Brain microvascular endothelial cell (primary cell): Measurements from ENCODE around the gene C19orf47.

Experiments
- DNase-seq: peaks from one replicate; pipeline ENCODE4 v3.0.0-alpha.2; 2020
- H3K27ac ChIP-seq: fragments of 250-450 bp; sonication (Bioruptor Pico); 2 replicates; pipeline ENCODE4 v1.5.1; 2020; ENCODE audit warnings: mild to moderate bottlenecking, moderate library complexity
- H3K27me3 ChIP-seq: fragments of 250-450 bp; sonication (Bioruptor Pico); replicated peaks from 2 replicates; pipeline ENCODE4 v1.5.1; 2020; ENCODE audit warnings: mild to moderate bottlenecking
- H3K36me3 ChIP-seq: fragments of 250-450 bp; sonication (Bioruptor Pico); replicated peaks from 2 replicates; pipeline ENCODE4 v1.5.1; 2020; ENCODE audit warnings: mild to moderate bottlenecking
- H3K4me3 ChIP-seq: 2 replicates; pipeline ENCODE4 v1.5.1; 2011; ENCODE audit warnings: low read depth, mild to moderate bottlenecking, control low read depth, low read length, moderate library complexity
- in situ Hi-C: cut with HindIII; loops from 2 replicates; pipeline ENCODE4 v1.10.0; 2017; ENCODE audit warnings: low sequenced_read_pairs, low pct_ligation_motif_present
- TF ChIP-seq, protein P1 (sequence below): IDR thresholded peaks from 2 replicates; pipeline ENCODE4 v1.5.1; 2011; ENCODE audit warnings: low read depth, mild to moderate bottlenecking, moderate library complexity, low read length, control low read depth, inconsistent platforms; ENCODE audit errors: missing control alignments

C19orf47 gene

DNA sequence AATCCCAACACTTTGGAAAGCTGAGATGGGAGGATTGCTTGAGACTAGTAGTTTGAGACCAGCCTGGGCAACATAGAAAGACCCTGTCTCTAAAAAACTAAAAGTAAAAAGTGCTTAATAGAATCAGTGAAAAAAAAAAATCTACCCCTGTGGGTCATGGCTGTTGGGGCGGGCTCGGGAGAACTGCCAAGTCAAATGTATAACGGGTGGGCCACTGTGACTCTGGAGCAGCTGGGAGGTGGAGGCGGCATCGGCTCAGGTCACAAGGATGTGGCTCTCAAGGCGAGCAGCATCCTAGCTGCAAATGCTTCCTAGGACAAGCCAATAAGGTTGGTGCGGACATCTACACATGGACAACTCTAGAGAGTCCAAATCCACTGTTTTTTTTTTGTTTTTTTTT is 30.9 kb downstream of the C19orf47 start:
- H3K27me3 ChIP-seq, result no peaks in the 10 kb centered on the region
- TF ChIP-seq, protein P1, sequence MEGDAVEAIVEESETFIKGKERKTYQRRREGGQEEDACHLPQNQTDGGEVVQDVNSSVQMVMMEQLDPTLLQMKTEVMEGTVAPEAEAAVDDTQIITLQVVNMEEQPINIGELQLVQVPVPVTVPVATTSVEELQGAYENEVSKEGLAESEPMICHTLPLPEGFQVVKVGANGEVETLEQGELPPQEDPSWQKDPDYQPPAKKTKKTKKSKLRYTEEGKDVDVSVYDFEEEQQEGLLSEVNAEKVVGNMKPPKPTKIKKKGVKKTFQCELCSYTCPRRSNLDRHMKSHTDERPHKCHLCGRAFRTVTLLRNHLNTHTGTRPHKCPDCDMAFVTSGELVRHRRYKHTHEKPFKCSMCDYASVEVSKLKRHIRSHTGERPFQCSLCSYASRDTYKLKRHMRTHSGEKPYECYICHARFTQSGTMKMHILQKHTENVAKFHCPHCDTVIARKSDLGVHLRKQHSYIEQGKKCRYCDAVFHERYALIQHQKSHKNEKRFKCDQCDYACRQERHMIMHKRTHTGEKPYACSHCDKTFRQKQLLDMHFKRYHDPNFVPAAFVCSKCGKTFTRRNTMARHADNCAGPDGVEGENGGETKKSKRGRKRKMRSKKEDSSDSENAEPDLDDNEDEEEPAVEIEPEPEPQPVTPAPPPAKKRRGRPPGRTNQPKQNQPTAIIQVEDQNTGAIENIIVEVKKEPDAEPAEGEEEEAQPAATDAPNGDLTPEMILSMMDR, result no peak
- H3K27ac ChIP-seq, result no peak overlapping the region
- in situ Hi-C loops, result no loop called here
- peaks cover 27% of the 10 kb centered on the region for H3K36me3 ChIP-seq
- DNase-seq, result no peak
- no peak overlapping the region for H3K4me3 ChIP-seq

DNA sequence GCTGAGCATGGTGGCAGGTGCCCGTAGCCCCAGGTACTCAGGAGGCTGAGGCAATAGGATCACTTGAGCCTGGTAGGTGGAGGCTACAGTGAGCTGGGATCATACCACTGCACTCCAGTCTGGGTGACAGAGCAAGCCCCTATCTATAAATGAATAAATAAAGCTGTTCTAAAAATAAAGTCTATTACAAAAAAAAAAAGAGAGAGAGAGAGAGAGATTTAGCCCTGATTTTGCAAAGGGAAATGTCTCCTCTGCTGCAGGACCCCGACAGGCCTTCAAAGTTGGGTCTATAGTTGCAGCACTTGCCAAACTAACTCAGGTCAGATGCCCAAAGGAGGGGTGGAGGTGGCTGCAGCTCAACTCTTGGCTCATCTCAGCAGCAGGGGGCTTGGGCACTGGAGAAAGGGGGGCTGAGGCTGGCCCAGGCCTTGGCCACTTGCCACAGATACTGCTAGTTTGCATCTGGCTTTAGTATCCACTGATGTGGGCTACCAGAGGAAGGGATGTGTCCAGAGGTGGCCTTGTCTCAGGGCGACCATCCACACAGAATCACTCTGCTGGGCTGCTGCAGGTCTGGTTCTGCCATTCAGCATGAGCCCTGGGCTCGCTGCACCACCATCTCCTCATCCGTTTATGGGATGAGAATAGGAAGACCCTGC is 32.3 kb downstream of the C19orf47 start:
- H3K36me3 ChIP-seq, result peaks cover 13% of the 10 kb centered on the region
- no peaks in the 10 kb centered on the region for H3K27me3 ChIP-seq
- H3K27ac ChIP-seq, result no peak overlapping the region
- TF ChIP-seq, protein P1, result no peak
- no peak overlapping the region for H3K4me3 ChIP-seq
- no peak for DNase-seq
- in situ Hi-C loops, result no loop called here

DNA sequence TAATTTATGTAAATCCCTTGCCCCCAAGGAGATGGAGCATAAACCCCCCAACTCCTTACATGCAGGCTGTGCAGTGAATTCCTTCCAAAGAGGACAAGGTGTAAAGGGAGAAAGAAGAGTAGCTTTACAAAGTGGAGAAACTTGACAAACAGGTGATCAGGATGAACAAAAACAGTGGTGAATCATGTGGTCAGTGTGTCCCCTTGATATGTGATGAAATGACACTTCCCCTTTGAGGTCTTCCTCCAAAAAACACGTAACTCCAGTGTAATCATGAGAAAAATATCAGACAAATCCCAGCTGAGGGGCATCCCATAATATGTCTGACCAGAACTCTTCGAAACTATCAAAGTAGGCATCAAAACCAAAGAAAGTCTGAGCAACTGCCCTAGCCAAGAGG is 33.5 kb downstream of the C19orf47 start:
- H3K4me3 ChIP-seq, result no peak overlapping the region
- in situ Hi-C loops, result no loop called here
- DNase-seq, result no peak
- no peaks in the 10 kb centered on the region for H3K27me3 ChIP-seq
- H3K36me3 ChIP-seq, result peaks cover 9% of the 10 kb centered on the region
- H3K27ac ChIP-seq, result no peak overlapping the region
- TF ChIP-seq, protein P1, result no peak

DNA sequence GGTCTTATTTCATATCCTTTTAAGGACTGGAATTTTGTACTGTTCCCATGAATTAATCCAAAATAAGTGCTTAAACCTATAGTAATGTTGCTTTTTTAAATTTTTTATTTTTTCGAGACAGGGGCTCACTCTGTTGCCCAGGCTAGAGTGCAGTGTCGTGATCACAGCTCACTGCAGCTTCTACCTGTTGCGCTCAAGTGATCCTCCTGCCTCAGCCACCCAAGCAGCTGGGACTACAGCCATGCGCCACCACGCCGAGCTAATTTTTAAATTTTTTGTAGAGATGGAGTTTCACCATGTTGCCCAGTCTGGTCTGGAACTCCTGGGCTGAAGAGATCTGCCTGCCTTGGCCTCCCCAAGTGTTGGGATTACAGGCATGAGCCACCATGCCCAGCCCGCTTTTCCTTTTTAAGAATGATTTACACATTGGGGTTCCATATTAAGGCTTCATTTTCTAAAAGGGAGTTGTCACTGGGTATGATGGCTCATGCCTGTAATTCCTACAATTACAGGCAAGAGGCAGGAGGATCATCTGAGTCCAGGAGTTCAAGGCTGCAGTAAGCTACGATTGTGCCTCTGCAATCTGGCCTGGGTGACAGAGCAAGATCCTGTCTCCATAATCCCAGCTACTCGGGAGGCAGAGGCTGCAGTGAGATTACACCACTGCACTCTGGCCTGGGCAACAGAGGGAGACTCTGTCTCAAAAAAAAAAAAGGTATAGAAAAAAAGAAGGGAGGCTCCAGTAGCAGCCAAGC is 34.8 kb downstream of the C19orf47 start:
- in situ Hi-C loops, result no loop called here

DNA sequence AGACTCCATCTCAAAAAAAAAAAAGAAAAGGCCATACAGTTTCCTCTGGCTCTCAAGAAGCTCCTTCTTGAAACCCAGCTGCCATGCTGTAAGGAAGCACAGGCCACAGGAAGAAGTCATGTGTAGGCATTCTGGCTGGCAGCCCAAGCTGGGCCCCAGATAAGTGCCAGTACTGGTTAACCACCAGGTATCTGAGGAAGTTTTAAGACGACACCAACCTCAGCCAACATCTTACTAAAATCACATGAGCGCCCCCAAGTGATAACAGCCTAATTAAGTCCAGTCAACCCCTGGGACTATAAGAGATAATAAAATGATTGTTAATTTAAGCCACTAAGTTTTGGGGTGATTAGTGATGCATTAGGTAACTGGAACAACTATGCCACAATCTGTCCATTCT is 35.7 kb downstream of the C19orf47 start:
- in situ Hi-C loops, result no loop called here
- no peak for DNase-seq
- Histone ChIP-seq H3K27me3 (no peaks in the 10 kb centered on the region), H3K36me3 (peaks cover 7% of the 10 kb centered on the region), H3K4me3 (no peak overlapping the region), H3K27ac (no peak overlapping the region)
- TF ChIP-seq, protein P1, result no peak

More for the DNA sequence above, 34.8 kb downstream of the C19orf47 start:
- H3K27ac ChIP-seq, result no peak overlapping the region
- no peaks in the 10 kb centered on the region for H3K27me3 ChIP-seq
- peaks cover 7% of the 10 kb centered on the region for H3K36me3 ChIP-seq
- no peak for DNase-seq
- H3K4me3 ChIP-seq, result no peak overlapping the region
- TF ChIP-seq, protein P1, result no peak
